Measurements from ENCODE around the gene SOX30. TPM values are rescaled to one million over a fixed set of nuclear protein-coding genes. Genes with fewer than 3 reads are reported as not detected.

The SOX30 gene
- total RNA-seq, 4 donors from 2014 or later = 0.16 to 0.75 TPM; not detected in 2

- Histone ChIP-seq H3K36me3 (no peaks in the 10 kb centered on the region), H3K4me3 (no peak overlapping the region), H3K9me3 (no peaks in the 10 kb centered on the region), H3K27me3 (no peaks in the 10 kb centered on the region), H3K4me1 (no peaks in the 10 kb centered on the region), H3K27ac (no peak overlapping the region)
- in situ Hi-C loops (cut with MboI; ENCODE audit: low pct_ligation_motif_present in 1 of 4, low pct_unique_long_range_greater_than_20kb in 1 of 4, low sequenced_read_pairs in 3 of 4) = no loop called here
- WGBS, 2 donors (ENCODE audit: low coverage in 1 of 2) = 92 to 100% methylated on average over 2 to 5 of the region's 5 CpGs
- TF ChIP-seq EP300 (IDR thresholded peaks at IDR 0.05; ENCODE audit: low read depth) = no peak
- TF ChIP-seq POLR2A (IDR thresholded peaks at IDR 0.05) = no peak
- no peak for TF ChIP-seq CTCF (IDR thresholded peaks at IDR 0.05)
- no peak for TF ChIP-seq POLR2AphosphoS5 (IDR thresholded peaks at IDR 0.05)
- DNase-seq = no peak
- intact Hi-C loops (cut with DNase I; ENCODE audit: low total_unique reads) = no loop called here
These were observed 70.3 kb downstream of the SOX30 start for GRCh38 chr5:157581901-157582300.

GRCh38 chr5:157578079-157578780, 74.0 kb downstream of the SOX30 start:
- no peak overlapping the region for H3K27ac ChIP-seq
- H3K4me1 ChIP-seq = peaks cover 0 to 23% (median 5%) of the 10 kb centered on the region in 4 donors
- in situ Hi-C loops (cut with MboI; ENCODE audit: low pct_ligation_motif_present in 1 of 4, low pct_unique_long_range_greater_than_20kb in 1 of 4, low sequenced_read_pairs in 3 of 4) = no loop called here
- intact Hi-C loops (cut with DNase I; ENCODE audit: low total_unique reads) = loop anchor here (5.0 to 10.0 kb wide), 2 partner anchors 66 to 253 kb away; no protein-coding TSS in a partner anchor
- no peak for TF ChIP-seq CTCF (IDR thresholded peaks at IDR 0.05)
- no peak for TF ChIP-seq POLR2A (IDR thresholded peaks at IDR 0.05)
- no peak for TF ChIP-seq EP300 (IDR thresholded peaks at IDR 0.05; ENCODE audit: low read depth)
- no peak for TF ChIP-seq POLR2AphosphoS5 (IDR thresholded peaks at IDR 0.05)
- no peaks in the 10 kb centered on the region for H3K36me3 ChIP-seq
- no peak for DNase-seq
- no peak overlapping the region for H3K4me3 ChIP-seq
- WGBS, 2 donors (ENCODE audit: low coverage in 1 of 2) = 89 to 96% methylated on average over 5 to 6 of the region's 6 CpGs
- H3K27me3 ChIP-seq = peaks cover 7% of the 10 kb centered on the region
- no peaks in the 10 kb centered on the region for H3K9me3 ChIP-seq

GRCh38 chr5:157576678-157577077, 75.6 kb downstream of the SOX30 start:
- Histone ChIP-seq H3K36me3 (no peaks in the 10 kb centered on the region), H3K4me3 (no peak overlapping the region), H3K27me3 (peaks cover 7% of the 10 kb centered on the region), H3K9me3 (no peaks in the 10 kb centered on the region), H3K4me1 (peaks cover 0 to 32% (median 11%) of the 10 kb centered on the region in 4 donors), H3K27ac (peak overlapping the region in 3 of 4 donors; percentile 87 to 93 (median 91))
- in situ Hi-C loops (cut with MboI; ENCODE audit: low pct_ligation_motif_present in 1 of 4, low pct_unique_long_range_greater_than_20kb in 1 of 4, low sequenced_read_pairs in 3 of 4) = no loop called here
- no peak for DNase-seq
- intact Hi-C loops (cut with DNase I; ENCODE audit: low total_unique reads) = loop anchor here (5.0 to 10.0 kb wide), 2 partner anchors 64 to 252 kb away; no protein-coding TSS in a partner anchor
- no peak for TF ChIP-seq POLR2A (IDR thresholded peaks at IDR 0.05)
- no peak for TF ChIP-seq POLR2AphosphoS5 (IDR thresholded peaks at IDR 0.05)
- TF ChIP-seq CTCF (IDR thresholded peaks at IDR 0.05) = no peak
- 84 to 86% methylated on average over 4 of the region's 4 CpGs for WGBS, 2 donors (ENCODE audit: low coverage in 1 of 2)

Small RNAs within 50 kb of the gene (small RNA-seq; reads per million reads assigned to genes)
- gene RNU6-390P = 0 reads per million in 4 donors

Other genes with a start within 250 kb of the SOX30 start
- under 1 TPM in 2 of 4 donors, not detected in 2; 0.48 to 0.82 TPM for gene NIPAL4, start 192.2 kb downstream of the SOX30 start, total RNA-seq
- 10 to 100 TPM in 3 of 4 donors, 1 to 10 TPM in 1; 4.0 to 28.1 (median 15.1) TPM for gene ADAM19, start 76.7 kb downstream of the SOX30 start, total RNA-seq
- not detected for gene C5orf52, start 19.1 kb upstream of the SOX30 start, total RNA-seq
- 10 to 100 TPM in 2 of 4 donors, 1 to 10 TPM in 2; 2.2 to 16.8 (median 7.0) TPM for gene THG1L, start 79.0 kb upstream of the SOX30 start, total RNA-seq
- 1 to 10 TPM; 4.1 to 10.0 (median 5.8) TPM for gene LSM11, start 91.3 kb upstream of the SOX30 start, total RNA-seq
- 100 to 1,000 TPM in 3 of 4 donors, 10 to 100 TPM in 1; 75.6 to 174 (median 131) TPM for gene CLINT1, start 206.7 kb upstream of the SOX30 start, total RNA-seq

Data from transverse colon (tissue), 4 donors.